K562 (cell line): ENCODE results near the gene COG2.

ENCODE experiments used
- ARID3A ChIP-seq: IDR thresholded peaks from 2 replicates; pipeline ENCODE4 v1.6.1; 2012; ENCODE audit warnings: low read depth, low read length, improper control_type of control experiment, borderline replicate concordance
- BRD4 ChIP-seq: fragments of 200-600 bp; sonication (generic); IDR thresholded peaks from 2 replicates; pipeline ENCODE4 v1.6.1; 2017; ENCODE audit warnings: inconsistent platforms
- EP300 ChIP-seq: IDR thresholded peaks from 2 replicates; pipeline ENCODE4 v1.6.1; 2012; ENCODE audit warnings: low read length, improper control_type of control experiment
- EZH2 ChIP-seq: IDR thresholded peaks from 2 replicates; pipeline ENCODE4 v1.6.1; 2012; ENCODE audit warnings: low read depth, mild to moderate bottlenecking, inconsistent platforms, low read length, borderline replicate concordance
- PATZ1 ChIP-seq: fragments of 250-450 bp; sonication (Bioruptor Pico); IDR thresholded peaks from 2 replicates; pipeline ENCODE4 v1.5.0; 2020; ENCODE audit warnings: mild to moderate bottlenecking, borderline replicate concordance
- POLR2A ChIP-seq: fragments of 450-650 bp; conservative IDR thresholded peaks from 2 replicates; pipeline ENCODE4 v1.6.1; 2016
- RCOR1 ChIP-seq, 2 experiments: IDR thresholded peaks; 2 replicates each; pipeline ENCODE4 v1.6.1; 2012; ENCODE audit warnings: low read depth in 2 of 2, low read length in 2 of 2, borderline replicate concordance in 1 of 2, improper control_type of control experiment in 1 of 2
- RFX5 ChIP-seq: IDR thresholded peaks from 2 replicates; pipeline ENCODE4 v1.6.1; 2011; ENCODE audit warnings: low read depth, mild to moderate bottlenecking, improper control_type of control experiment, low read length
- SUPT5H ChIP-seq: fragments of 450-650 bp; IDR thresholded peaks from 2 replicates; pipeline ENCODE4 v1.6.1; 2016
- ZNF121 ChIP-seq: sonication (generic); formaldehyde crosslinking; conservative IDR thresholded peaks from 2 replicates; pipeline ENCODE4 v1.8.0; 2022; ENCODE audit warnings: missing genetic modification reagents
- ZNF146 ChIP-seq: IDR thresholded peaks from one replicate; pipeline ENCODE4 v1.6.1; 2018; ENCODE audit warnings: missing compliant biosample characterization; ENCODE audit not compliant: unreplicated experiment

- TF ChIP-seq BRD4 (no peak), PATZ1 (no peak), SUPT5H (no peak), ZNF146 (CRISPR knock-in tag) (no peak), ZNF121 (CRISPR knock-in tag) (no peak), RFX5 (no peak), EP300 (no peak), POLR2A (no peak), EZH2 (no peak), ARID3A (no peak), RCOR1 (IDR thresholded peaks at IDR 0.05; ENCODE audit: borderline replicate concordance in 1 of 2, low read depth in 2 of 2, low read length in 2 of 2) (no peak)
Measured at GRCh38 chr1:230599926-230600656, 42.2 kb upstream of the COG2 start.
